Measurements from ENCODE around the gene CDC6. TPM values are rescaled to one million over a fixed set of nuclear protein-coding genes. Genes with fewer than 3 reads are reported as not detected.

The CDC6 gene
- total and polyA plus RNA-seq, 2 experiments from 2014 or later: 7.7 to 20.1 TPM

DNA sequence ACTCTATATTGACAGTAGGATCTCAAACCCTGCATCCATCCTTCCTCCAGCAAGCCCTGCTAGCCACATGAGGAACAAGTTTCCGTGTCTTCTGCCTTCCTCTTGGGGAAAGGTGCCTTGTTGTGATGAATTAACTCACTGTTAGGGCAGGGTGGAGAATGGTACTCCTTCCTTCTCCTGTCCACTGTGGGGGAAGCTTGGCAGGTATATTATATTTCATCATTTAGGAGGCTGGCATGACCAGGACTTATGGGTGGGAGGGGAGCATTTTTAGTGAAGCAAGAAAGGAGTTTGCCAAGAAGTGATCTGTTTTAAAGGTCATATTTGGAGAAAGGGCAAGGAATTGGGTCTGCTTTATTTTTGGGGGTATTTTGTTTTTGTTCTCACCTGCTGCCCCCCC lies 9.3 kb upstream of the CDC6 start:
- H3K36me3 ChIP-seq: peaks cover 31% of the 10 kb centered on the region
- no peaks in the 10 kb centered on the region for H3K4me1 ChIP-seq (ENCODE audit: low read depth)
- TF ChIP-seq, protein P1, sequence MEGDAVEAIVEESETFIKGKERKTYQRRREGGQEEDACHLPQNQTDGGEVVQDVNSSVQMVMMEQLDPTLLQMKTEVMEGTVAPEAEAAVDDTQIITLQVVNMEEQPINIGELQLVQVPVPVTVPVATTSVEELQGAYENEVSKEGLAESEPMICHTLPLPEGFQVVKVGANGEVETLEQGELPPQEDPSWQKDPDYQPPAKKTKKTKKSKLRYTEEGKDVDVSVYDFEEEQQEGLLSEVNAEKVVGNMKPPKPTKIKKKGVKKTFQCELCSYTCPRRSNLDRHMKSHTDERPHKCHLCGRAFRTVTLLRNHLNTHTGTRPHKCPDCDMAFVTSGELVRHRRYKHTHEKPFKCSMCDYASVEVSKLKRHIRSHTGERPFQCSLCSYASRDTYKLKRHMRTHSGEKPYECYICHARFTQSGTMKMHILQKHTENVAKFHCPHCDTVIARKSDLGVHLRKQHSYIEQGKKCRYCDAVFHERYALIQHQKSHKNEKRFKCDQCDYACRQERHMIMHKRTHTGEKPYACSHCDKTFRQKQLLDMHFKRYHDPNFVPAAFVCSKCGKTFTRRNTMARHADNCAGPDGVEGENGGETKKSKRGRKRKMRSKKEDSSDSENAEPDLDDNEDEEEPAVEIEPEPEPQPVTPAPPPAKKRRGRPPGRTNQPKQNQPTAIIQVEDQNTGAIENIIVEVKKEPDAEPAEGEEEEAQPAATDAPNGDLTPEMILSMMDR (IDR thresholded peaks at IDR 0.05; ENCODE audit: low read depth, low read length): no peak
- H3K27ac ChIP-seq: no peak overlapping the region
- no peak overlapping the region for H3K4me3 ChIP-seq
- DNase-seq (ENCODE audit: low read depth in 1 of 2, low spot score in 1 of 2): no peak
- no peaks in the 10 kb centered on the region for H3K9me3 ChIP-seq (ENCODE audit: low read depth)
- H3K27me3 ChIP-seq: no peaks in the 10 kb centered on the region

DNA sequence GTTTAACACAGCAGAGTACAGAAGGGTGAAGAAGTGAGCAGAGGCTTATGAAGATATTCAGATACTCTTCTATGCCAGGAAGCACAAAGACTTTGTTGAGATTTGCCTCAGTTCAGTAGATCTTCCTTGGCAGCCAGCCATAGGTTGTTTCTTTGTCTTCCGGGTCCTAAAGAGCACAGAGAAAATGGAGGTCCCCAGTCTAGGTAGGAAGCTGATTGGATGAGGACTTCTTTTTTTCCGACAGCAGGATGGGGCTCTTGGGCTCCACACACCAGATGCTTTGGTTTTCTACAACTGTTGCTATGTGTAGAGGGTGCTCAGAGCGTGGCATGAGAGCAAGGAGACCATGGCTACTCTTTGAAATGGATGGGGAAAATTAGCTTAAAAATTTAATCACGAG lies 8.3 kb upstream of the CDC6 start:
- no peak overlapping the region for H3K27ac ChIP-seq
- DNase-seq (ENCODE audit: low read depth in 1 of 2, low spot score in 1 of 2): no peak
- no peak overlapping the region for H3K4me3 ChIP-seq
- TF ChIP-seq, protein P1 (IDR thresholded peaks at IDR 0.05; ENCODE audit: low read depth, low read length): no peak
- no peaks in the 10 kb centered on the region for H3K27me3 ChIP-seq
- H3K36me3 ChIP-seq: peaks cover 26% of the 10 kb centered on the region
- H3K4me1 ChIP-seq (ENCODE audit: low read depth): no peaks in the 10 kb centered on the region
- H3K9me3 ChIP-seq (ENCODE audit: low read depth): no peaks in the 10 kb centered on the region

DNA sequence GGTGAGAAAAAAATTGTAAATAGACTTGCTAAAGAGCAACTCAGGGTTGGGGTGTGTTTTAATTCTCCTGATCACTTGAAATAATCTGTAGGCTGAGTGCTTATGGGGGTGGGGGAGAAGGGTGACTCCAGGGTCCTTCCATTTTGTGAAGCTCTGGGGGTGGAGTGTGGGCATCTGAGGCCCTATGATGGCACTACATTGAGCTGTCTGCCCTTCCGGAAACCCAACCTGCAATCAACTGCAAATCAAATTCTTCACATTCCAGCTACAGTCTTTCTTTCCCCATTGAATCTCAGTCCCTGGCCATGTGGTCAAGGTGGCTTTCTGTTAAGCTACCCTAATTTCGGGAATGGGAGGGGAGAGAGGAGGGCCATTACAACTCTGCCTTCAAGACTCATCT lies 6.0 kb upstream of the CDC6 start:
- TF ChIP-seq, protein P1 (IDR thresholded peaks at IDR 0.05; ENCODE audit: low read depth, low read length): no peak
- H3K27me3 ChIP-seq: no peaks in the 10 kb centered on the region
- no peak overlapping the region for H3K4me3 ChIP-seq
- H3K27ac ChIP-seq: no peak overlapping the region
- no peak for DNase-seq (ENCODE audit: low read depth in 1 of 2, low spot score in 1 of 2)
- H3K9me3 ChIP-seq (ENCODE audit: low read depth): no peaks in the 10 kb centered on the region
- peaks cover 20% of the 10 kb centered on the region for H3K36me3 ChIP-seq
- no peaks in the 10 kb centered on the region for H3K4me1 ChIP-seq (ENCODE audit: low read depth)

DNA sequence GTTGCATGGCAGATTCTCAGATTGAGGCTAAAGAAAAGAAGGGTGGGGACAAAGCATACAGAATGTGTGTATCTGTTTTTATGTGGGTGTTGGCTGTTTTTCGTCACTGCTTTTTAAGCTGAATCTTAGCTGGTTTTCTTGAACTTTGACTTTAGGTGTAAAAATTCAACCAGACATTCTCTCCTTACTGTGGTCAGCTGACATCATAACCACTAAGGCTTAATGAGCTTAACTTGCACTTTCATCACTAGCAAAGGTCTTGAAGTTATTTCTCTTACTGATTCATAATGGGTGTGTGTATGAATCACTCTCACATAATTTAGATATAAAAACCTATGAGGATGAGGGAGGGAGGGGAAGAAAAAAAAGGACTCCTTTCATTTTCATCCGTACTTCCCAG lies 4.0 kb upstream of the CDC6 start:
- H3K36me3 ChIP-seq: peaks cover 9% of the 10 kb centered on the region
- no peaks in the 10 kb centered on the region for H3K4me1 ChIP-seq (ENCODE audit: low read depth)
- peak in 1 of 2 donors; percentile 77 for DNase-seq (ENCODE audit: low read depth in 1 of 2, low spot score in 1 of 2)
- TF ChIP-seq, protein P1 (IDR thresholded peaks at IDR 0.05; ENCODE audit: low read depth, low read length): no peak
- no peak overlapping the region for H3K27ac ChIP-seq
- no peak overlapping the region for H3K4me3 ChIP-seq
- no peaks in the 10 kb centered on the region for H3K27me3 ChIP-seq
- H3K9me3 ChIP-seq (ENCODE audit: low read depth): no peaks in the 10 kb centered on the region

DNA sequence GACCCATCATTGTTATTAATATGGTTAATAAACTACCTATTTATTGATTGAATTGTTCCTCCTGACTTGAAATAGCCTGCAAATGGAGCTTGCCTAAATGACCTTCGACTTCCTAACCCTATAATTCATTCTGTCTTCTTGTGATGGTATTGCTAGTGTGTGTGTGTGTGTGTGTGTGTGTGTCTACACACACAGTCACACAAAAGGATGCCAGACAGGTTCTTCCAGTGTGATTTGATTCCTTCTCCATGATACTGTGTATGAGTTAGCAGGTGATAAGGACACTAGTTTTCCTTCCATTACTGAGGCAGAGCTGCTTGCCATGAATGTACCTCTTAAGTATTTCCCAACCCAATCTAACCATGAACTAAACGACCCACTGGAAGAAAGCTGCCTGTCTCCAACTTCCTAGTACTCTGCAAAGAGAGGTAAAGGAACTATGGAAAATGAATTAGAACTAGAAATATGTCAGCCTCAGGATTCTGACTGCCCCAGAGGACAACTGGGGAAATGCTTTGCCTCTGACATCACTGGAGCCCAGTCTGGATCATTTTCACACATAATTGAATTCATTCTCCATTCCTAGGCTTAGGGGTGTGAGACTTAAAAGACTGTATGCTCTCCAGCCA lies 3.5 kb upstream of the CDC6 start:
- Histone ChIP-seq H3K4me1 (ENCODE audit: low read depth) (no peaks in the 10 kb centered on the region), H3K27me3 (no peaks in the 10 kb centered on the region), H3K27ac (no peak overlapping the region), H3K9me3 (ENCODE audit: low read depth) (no peaks in the 10 kb centered on the region), H3K4me3 (no peak overlapping the region), H3K36me3 (peaks cover 5% of the 10 kb centered on the region)
- TF ChIP-seq, protein P1 (IDR thresholded peaks at IDR 0.05; ENCODE audit: low read depth, low read length): peak; percentile 36
- DNase-seq (ENCODE audit: low read depth in 1 of 2, low spot score in 1 of 2): peak in 1 of 2 donors; percentile 65

All from cardiac muscle cell (in vitro differentiated cells and primary cell).